22Rv1 (cell line): Measurements from ENCODE around the gene GARNL3.

ENCODE experiments used
- H3K27ac ChIP-seq: fragments of 450-650 bp; 2 replicates; pipeline ENCODE4 v1.5.1; 2017
- CTCF ChIP-seq: fragments of 450-650 bp; IDR thresholded peaks from 2 replicates; pipeline ENCODE4 v1.5.1; 2017; ENCODE audit warnings: mild to moderate bottlenecking
- ZFX ChIP-seq: fragments of 450-650 bp; IDR thresholded peaks from 2 replicates; pipeline ENCODE4 v1.6.1; 2017; ENCODE audit warnings: antibody characterized with exemption, borderline replicate concordance

GARNL3 gene

GRCh38 chr9:127263664-127264063 lies 910 bp upstream of the GARNL3 start:
- H3K27ac ChIP-seq, result no peak overlapping the region
- TF ChIP-seq CTCF (no peak), ZFX (no peak)

- TF ChIP-seq ZFX, result no peak
- TF ChIP-seq CTCF, result no peak
- H3K27ac ChIP-seq, result no peak overlapping the region
Observed at GRCh38 chr9:127267793-127268525, 3.4 kb downstream of the GARNL3 start.

- no peak overlapping the region for H3K27ac ChIP-seq
- TF ChIP-seq CTCF, result no peak
- TF ChIP-seq ZFX, result no peak
Observed at GRCh38 chr9:127269449-127269848, 4.9 kb downstream of the GARNL3 start.

GRCh38 chr9:127273326-127273725 lies 8.8 kb downstream of the GARNL3 start:
- H3K27ac ChIP-seq, result no peak overlapping the region
- TF ChIP-seq ZFX, result no peak
- TF ChIP-seq CTCF, result no peak

- H3K27ac ChIP-seq, result no peak overlapping the region
- TF ChIP-seq CTCF (no peak), ZFX (no peak)
Observed at GRCh38 chr9:127277099-127277498, 12.5 kb downstream of the GARNL3 start.

- no peak for TF ChIP-seq ZFX
- no peak for TF ChIP-seq CTCF
- H3K27ac ChIP-seq, result no peak overlapping the region
Observed at GRCh38 chr9:127277770-127278169, 13.2 kb downstream of the GARNL3 start.

GRCh38 chr9:127278372-127278771 lies 13.8 kb downstream of the GARNL3 start:
- no peak for TF ChIP-seq ZFX
- no peak for TF ChIP-seq CTCF
- no peak overlapping the region for H3K27ac ChIP-seq
